Muscle of leg (tissue), 11 donors: ENCODE results near the gene HSDL2. TPM values are rescaled to one million over a fixed set of nuclear protein-coding genes. Genes with fewer than 3 reads are reported as not detected.
"Not testable (repeated sequence)": the region's sequence is repeated elsewhere in the genome, so short reads cannot be mapped to it uniquely, and the experiment has no call there.

Source experiments
- DNase-seq: peaks from one replicate; pipeline ENCODE4 v3.0.0; 2013
- H3K27ac ChIP-seq: one replicate; pipeline ENCODE4 v1.5.1; 2013; ENCODE audit warnings: mild to moderate bottlenecking, low read length, control low read depth
- H3K27me3 ChIP-seq: one replicate; pipeline ENCODE4 v1.6.1; 2013; ENCODE audit warnings: low read length; ENCODE audit not compliant: control insufficient read depth, insufficient read depth
- H3K36me3 ChIP-seq: one replicate; pipeline ENCODE4 v1.6.1; 2013; ENCODE audit warnings: low read length; ENCODE audit not compliant: control insufficient read depth, insufficient read depth
- H3K4me1 ChIP-seq: one replicate; pipeline ENCODE4 v1.6.1; 2013; ENCODE audit warnings: low read length; ENCODE audit not compliant: control insufficient read depth, insufficient read depth
- H3K4me3 ChIP-seq: one replicate; pipeline ENCODE4 v1.5.1; 2013; ENCODE audit warnings: low read length, control low read depth
- H3K9me3 ChIP-seq: replicated peaks from 2 replicates; pipeline ENCODE4 v1.6.1; 2013; ENCODE audit warnings: low read depth, low read length; ENCODE audit not compliant: control insufficient read depth
- WGBS: methylation state at CpG from one replicate; pipeline ENCODE4 v1.1.5; 2013; ENCODE audit warnings: missing lambda C conversion rate; ENCODE audit not compliant: insufficient coverage; 5-methylcytosine and 5-hydroxymethylcytosine counted together
- polyA plus RNA-seq, 8 donors: library from polyadenylated mRNA; unstranded; fragments of 120-200 nt; gene quantifications; one replicate each; pipeline versions ENCODE4 v1.2.1 to v1.2.3, GENCODE V29; 2013; ENCODE audit warnings: inconsistent platforms in 1 of 8, low replicate concordance in 1 of 8; ENCODE audit not compliant: insufficient read length in 8 of 8, insufficient read depth in 1 of 8
- total RNA-seq: library from RNA; stranded (reverse); fragments of 120-200 nt; gene quantifications from one replicate; pipeline ENCODE4 v1.2.4, GENCODE V29; 2013

The HSDL2 gene
- total and polyA plus RNA-seq, 9 donors: 53.3 to 78.1 (median 66.7) TPM

DNA sequence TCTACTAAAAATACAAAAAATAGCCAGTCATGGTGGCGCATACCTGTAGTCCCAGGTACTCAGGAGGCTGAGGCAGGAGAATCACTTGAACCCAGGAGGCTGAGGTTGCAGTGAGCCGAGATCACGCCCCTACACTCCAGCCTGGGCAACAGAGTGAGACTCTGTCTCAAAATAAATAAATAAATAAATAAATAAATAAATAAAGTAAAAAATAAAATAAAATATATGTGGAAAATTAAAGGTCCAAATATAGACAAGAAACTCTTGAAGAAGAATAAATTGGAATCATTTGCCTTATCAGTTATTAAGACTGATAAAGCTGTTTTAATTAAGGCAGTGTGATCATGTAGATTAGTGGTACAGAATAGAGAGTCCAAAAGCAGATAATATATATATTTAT, 10.0 kb downstream of the HSDL2 start:
- H3K27ac ChIP-seq, H3K36me3 ChIP-seq, H3K27me3 ChIP-seq, DNase-seq, H3K4me3 ChIP-seq, H3K4me1 ChIP-seq, H3K9me3 ChIP-seq: not testable (repeated sequence)
- no CpG with 5 or more reads among the region's 3 CpGs for WGBS

DNA sequence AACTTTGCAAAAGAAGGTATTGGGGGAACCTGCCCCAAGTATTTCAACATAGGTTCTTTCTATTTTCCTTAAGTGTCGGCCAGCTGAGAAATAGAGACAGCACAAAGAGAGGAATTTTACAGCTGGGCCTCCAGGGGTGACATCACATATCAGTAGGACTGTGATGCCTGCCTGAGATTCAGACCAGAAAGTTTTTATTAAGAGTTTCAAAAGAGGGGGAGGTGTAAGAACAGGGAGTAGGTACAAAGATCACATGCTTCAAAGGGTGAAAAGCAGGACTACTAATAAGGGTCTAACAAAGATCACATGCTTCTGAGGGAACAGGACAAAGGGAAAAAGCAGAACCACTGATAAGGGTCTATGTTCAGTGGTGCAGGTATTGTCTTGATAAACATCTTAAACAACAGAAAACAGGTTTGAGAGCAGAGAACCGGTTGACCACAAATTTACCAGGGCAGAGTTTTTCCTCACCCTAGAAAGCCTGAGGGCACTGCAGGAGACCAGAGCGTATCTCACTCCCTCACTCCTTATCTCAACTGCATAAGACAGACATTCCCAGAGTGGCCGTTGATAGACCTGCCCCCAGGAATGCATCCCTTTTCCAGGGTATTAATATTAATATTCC, 12.1 kb downstream of the HSDL2 start:
- not testable (repeated sequence) for H3K27ac ChIP-seq, H3K4me3 ChIP-seq, H3K27me3 ChIP-seq, H3K9me3 ChIP-seq, H3K36me3 ChIP-seq, DNase-seq, H3K4me1 ChIP-seq
- no CpG with 5 or more reads among the region's 4 CpGs for whole genome bisulfite sequencing

DNA sequence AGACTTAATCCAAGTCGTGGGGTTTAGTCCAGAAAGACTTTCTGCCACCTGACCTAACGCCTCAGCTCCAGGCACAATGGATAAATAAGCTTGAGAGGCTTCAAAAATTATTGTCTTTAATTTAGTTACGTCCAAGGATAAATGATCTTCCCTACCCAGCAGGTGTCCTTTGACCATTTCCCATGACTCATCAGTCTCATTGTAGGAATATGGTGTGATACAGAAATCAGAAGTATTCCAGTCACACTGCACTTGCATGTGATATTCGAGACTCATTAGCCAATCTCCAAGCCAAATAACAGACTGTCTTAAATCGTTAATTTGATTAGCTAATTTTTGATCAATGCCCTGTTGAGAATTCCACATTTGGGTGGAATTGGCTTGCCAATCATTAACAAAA, 13.2 kb downstream of the HSDL2 start:
- no CpG with 5 or more reads among the region's 5 CpGs for WGBS
- H3K27me3 ChIP-seq, H3K27ac ChIP-seq, H3K4me1 ChIP-seq, DNase-seq, H3K4me3 ChIP-seq, H3K9me3 ChIP-seq, H3K36me3 ChIP-seq: not testable (repeated sequence)

DNA sequence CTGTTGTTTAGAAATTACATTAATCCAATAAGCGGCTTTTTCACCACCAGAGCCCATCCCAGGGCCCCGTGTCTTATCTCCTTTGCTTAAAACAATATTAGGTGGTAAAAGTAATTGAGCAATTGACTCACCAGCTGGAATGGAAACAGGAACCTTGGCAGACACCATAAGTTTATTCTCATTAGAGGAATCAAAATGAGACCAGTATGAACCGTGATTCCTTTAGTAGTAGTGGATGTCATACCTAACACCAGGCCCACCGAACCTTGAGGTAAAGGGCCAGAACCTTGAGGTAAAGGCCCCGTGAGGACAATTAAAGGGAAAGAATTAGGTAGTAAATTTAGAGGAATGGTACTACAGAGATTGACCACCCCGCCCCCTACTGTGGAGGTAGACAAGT, 16.5 kb downstream of the HSDL2 start:
- no peaks in the 10 kb centered on the region for H3K4me1 ChIP-seq
- H3K27ac ChIP-seq: no peak overlapping the region

DNA sequence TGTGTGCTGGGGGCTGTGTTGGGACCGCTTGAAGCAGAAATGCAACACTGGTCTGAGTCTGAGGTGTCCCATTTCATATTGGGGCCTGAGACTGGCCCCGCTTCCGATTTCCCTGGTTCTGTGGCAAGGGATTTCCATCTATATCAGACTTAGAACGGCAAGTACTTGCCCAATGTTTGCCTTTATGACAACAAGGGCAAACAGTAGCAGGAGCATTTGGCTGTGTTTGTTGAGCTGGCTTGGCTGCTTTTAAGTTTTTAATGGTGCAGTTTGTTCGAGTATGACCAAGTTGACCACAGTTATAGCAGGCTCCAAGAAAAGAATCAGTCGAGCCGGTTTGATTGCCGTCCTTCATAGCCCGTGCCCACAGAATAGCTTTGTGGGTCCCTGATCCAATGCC, 17.0 kb downstream of the HSDL2 start:
- Histone ChIP-seq H3K9me3 (peaks cover 9% of the 10 kb centered on the region), H3K27me3 (no peaks in the 10 kb centered on the region), H3K27ac (no peak overlapping the region), H3K4me3 (no peak overlapping the region), H3K4me1 (no peaks in the 10 kb centered on the region), H3K36me3 (no peaks in the 10 kb centered on the region)
- no peak for DNase-seq
- 93% methylated on average over 8 of the region's 9 CpGs for WGBS

More for the DNA sequence above, 16.5 kb downstream of the HSDL2 start:
- H3K9me3 ChIP-seq: peaks cover 9% of the 10 kb centered on the region
- no peak for DNase-seq
- H3K27me3 ChIP-seq: no peaks in the 10 kb centered on the region
- WGBS: 94% methylated on average over 2 of the region's 6 CpGs
- H3K4me3 ChIP-seq: no peak overlapping the region
- H3K36me3 ChIP-seq: no peaks in the 10 kb centered on the region

DNA sequence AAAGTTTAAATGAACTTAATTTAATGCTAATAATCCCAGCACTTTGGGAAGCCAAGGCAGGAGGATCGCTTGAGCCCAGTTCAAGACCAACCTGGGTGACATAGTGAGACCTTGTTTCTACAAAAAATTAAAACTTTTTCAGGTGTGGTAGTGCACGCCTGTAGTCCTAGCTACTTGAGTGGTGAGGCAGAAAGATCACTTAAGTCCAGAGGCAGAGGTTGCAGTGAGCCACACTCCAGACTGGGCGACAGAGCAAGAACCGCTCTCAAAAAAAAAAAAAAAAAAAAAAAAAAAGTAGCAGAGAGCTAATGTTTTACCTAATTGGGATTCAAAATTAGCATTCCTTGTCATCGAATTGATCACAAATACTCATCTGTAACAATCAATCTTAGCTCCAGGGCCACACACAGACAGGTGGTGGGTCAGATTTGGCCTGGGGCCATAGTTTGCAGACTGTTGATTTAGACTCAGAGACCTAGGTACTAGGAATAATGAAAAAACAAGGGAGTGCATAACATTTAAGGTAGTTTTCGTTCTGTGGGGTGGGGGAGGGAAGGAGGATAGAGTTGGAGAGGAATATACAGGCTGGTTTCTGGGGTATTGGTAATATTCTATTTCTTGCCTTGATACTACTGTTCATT, 21.4 kb downstream of the HSDL2 start:
- DNase-seq: no peak
- Histone ChIP-seq H3K36me3 (no peaks in the 10 kb centered on the region), H3K9me3 (peaks cover 9% of the 10 kb centered on the region), H3K27ac (no peak overlapping the region), H3K4me3 (no peak overlapping the region), H3K27me3 (no peaks in the 10 kb centered on the region), H3K4me1 (no peaks in the 10 kb centered on the region)
- no CpG with 5 or more reads among the region's 6 CpGs for WGBS

DNA sequence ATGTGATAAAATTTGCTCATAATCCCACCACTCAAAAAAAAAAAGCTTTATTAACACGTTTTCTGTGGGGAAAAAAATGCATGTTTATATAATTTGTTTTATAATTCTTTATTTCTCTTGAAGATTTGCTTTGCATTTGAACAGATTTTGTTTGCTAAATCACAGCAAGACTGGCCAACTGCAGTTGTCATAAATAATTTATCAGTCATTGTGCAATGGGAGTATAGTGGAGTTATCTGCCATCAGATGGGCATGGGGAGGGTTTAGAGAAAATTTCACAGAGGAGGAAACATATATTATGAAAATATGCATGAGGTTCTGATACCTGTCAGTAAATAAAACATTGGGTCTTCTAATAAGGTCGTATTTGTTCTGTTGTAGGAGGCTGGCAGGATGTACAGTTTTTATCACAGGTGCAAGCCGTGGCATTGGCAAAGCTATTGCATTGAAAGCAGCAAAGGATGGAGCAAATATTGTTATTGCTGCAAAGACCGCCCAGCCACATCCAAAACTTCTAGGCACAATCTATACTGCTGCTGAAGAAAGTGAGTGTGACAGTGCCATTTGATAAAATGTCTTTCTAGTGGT, 23.8 kb downstream of the HSDL2 start:
- WGBS: no CpG with 5 or more reads among the region's 4 CpGs

DNA sequence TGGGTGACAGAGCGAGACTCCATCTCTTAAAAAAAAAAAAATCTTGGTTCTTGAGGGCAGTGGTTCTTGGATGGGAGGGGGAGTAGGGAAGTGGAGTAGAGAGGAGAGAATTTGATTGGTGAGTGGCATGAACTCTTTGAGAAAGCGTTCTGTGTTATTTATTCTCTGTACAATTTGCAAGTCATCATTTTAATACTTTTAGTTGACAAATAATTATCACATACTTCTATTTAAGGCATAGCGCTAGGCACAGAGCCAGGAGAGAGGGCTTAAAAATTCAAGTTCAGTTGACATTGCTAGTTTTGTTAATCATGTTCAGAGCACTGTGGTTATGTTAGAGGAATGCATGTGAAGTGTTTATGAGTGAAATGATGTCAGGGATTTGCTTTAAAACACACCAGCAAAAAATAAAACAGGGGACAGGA, 24.6 kb downstream of the HSDL2 start:
- no peaks in the 10 kb centered on the region for H3K27me3 ChIP-seq
- no peak overlapping the region for H3K27ac ChIP-seq
- DNase-seq: no peak
- no CpG with 5 or more reads among the region's 3 CpGs for WGBS
- no peaks in the 10 kb centered on the region for H3K4me1 ChIP-seq
- no peak overlapping the region for H3K4me3 ChIP-seq
- H3K36me3 ChIP-seq: peaks cover 12% of the 10 kb centered on the region
- H3K9me3 ChIP-seq: no peaks in the 10 kb centered on the region

More for the DNA sequence above, 23.8 kb downstream of the HSDL2 start:
- Histone ChIP-seq H3K4me3 (no peak overlapping the region), H3K9me3 (peaks cover 3% of the 10 kb centered on the region), H3K27ac (no peak overlapping the region), H3K4me1 (no peaks in the 10 kb centered on the region), H3K27me3 (no peaks in the 10 kb centered on the region), H3K36me3 (peaks cover 10% of the 10 kb centered on the region)
- DNase-seq: no peak

DNA sequence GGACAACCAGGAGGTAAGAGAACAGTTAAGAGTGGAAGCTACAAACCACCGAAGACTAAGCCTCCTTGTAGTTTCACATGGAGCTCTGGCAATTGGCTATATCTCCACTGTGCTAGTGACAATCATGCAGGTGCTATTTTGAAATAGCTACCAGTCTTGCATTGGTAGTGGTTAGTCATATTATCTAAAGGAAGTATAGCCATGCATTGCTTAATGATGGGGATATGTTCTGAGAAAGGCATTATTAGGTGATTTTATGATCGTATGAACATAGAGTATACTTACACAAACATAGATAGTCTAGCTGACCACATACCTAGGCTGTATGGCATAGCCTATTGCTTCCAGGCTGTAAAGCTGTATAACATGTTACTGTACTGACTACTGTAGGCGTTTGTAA, 28.4 kb downstream of the HSDL2 start:
- H3K4me1 ChIP-seq: no peaks in the 10 kb centered on the region
- no peak for DNase-seq
- no peaks in the 10 kb centered on the region for H3K9me3 ChIP-seq
- peaks cover 18% of the 10 kb centered on the region for H3K36me3 ChIP-seq
- H3K27ac ChIP-seq: no peak overlapping the region
- no peaks in the 10 kb centered on the region for H3K27me3 ChIP-seq
- 75% methylated on average over 1 of the region's 3 CpGs for WGBS
- H3K4me3 ChIP-seq: no peak overlapping the region

DNA sequence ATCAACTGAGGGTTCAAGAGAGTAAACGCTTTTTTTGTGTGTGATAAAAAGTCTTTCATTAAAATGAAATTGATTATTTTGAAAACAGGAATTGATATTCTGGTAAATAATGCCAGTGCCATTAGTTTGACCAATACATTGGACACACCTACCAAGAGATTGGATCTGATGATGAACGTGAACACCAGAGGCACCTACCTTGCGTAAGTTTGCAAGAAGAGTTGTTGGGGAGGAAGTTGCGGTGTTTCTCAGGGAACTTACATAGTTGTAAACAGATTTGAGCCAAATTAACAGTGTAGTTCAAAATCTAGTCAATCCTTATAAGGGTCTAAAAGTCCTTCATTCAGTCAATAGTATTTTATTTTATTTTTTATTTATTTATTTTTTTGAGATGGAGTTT, 28.9 kb downstream of the HSDL2 start:
- Histone ChIP-seq H3K4me3 (no peak overlapping the region), H3K27me3 (no peaks in the 10 kb centered on the region), H3K27ac (no peak overlapping the region), H3K4me1 (no peaks in the 10 kb centered on the region), H3K9me3 (no peaks in the 10 kb centered on the region), H3K36me3 (peaks cover 18% of the 10 kb centered on the region)
- no CpG with 5 or more reads among the region's 4 CpGs for WGBS
- no peak for DNase-seq
